Muscle layer of colon (tissue), 2 donors: Measurements from ENCODE around the gene ERBB2.

ENCODE experiments used
- H3K27ac ChIP-seq: one replicate; pipeline ENCODE4 v1.7.0; 2013; ENCODE audit warnings: low read depth, mild to moderate bottlenecking, low read length, moderate library complexity
- H3K27me3 ChIP-seq, 2 donors: one replicate each; pipeline ENCODE4 v1.7.0; 2013; ENCODE audit warnings: low read length in 2 of 2, mild to moderate bottlenecking in 2 of 2; ENCODE audit not compliant: insufficient read depth in 2 of 2, control insufficient read depth in 1 of 2
- H3K36me3 ChIP-seq: one replicate; pipeline ENCODE4 v1.7.0; 2013; ENCODE audit warnings: mild to moderate bottlenecking, low read length; ENCODE audit not compliant: insufficient read depth
- H3K4me1 ChIP-seq: one replicate; pipeline ENCODE4 v1.7.0; 2013; ENCODE audit warnings: mild to moderate bottlenecking, low read length; ENCODE audit not compliant: insufficient read depth
- H3K4me3 ChIP-seq, 2 donors: one replicate each; pipeline ENCODE4 v1.7.0; 2013; ENCODE audit warnings: low read length in 2 of 2, low read depth in 1 of 2, mild to moderate bottlenecking in 1 of 2, moderate library complexity in 1 of 2
- H3K9ac ChIP-seq: one replicate; pipeline ENCODE4 v1.7.0; 2013; ENCODE audit warnings: low read length
- H3K9me3 ChIP-seq: one replicate; pipeline ENCODE4 v1.7.0; 2013; ENCODE audit warnings: mild to moderate bottlenecking, low read length
- donor health status: abdominal sarcoma.
- donor health status: Adenocarcinoma of cecum.

ERBB2 gene

GRCh38 chr17:39699818-39700147 lies at the start of gene ERBB2:
ERBB2 (plus strand) TSS chr17:39700064; CDS start chr17:39700239, 175 bp downstream.
- Histone ChIP-seq H3K27me3 (no peaks in the 10 kb centered on the region), H3K4me3 (peak within 1 kb of the TSS; percentile 67 to 87), H3K4me1 (peaks cover 17% of the 10 kb centered on the region), H3K9me3 (no peaks in the 10 kb centered on the region), H3K27ac (peak within 1 kb of the TSS; percentile 86), H3K36me3 (no peaks in the 10 kb centered on the region), H3K9ac (peak within 1 kb of the TSS; percentile 7)

- no peak overlapping the region for H3K4me3 ChIP-seq
- H3K27ac ChIP-seq = no peak overlapping the region
- H3K4me1 ChIP-seq = no peaks in the 10 kb centered on the region
- no peaks in the 10 kb centered on the region for H3K27me3 ChIP-seq
- H3K9ac ChIP-seq = no peak overlapping the region
- no peaks in the 10 kb centered on the region for H3K36me3 ChIP-seq
- H3K9me3 ChIP-seq = no peaks in the 10 kb centered on the region
Measured at GRCh38 chr17:39650121-39650579, 49.7 kb upstream of the ERBB2 start.

GRCh38 chr17:39651923-39652586 lies 47.8 kb upstream of the ERBB2 start:
- Histone ChIP-seq H3K9me3 (no peaks in the 10 kb centered on the region), H3K4me3 (no peak overlapping the region), H3K27ac (no peak overlapping the region), H3K27me3 (no peaks in the 10 kb centered on the region), H3K9ac (no peak overlapping the region), H3K4me1 (no peaks in the 10 kb centered on the region), H3K36me3 (no peaks in the 10 kb centered on the region)

GRCh38 chr17:39652587-39653315 lies 47.1 kb upstream of the ERBB2 start:
- Histone ChIP-seq H3K27me3 (no peaks in the 10 kb centered on the region), H3K27ac (no peak overlapping the region), H3K36me3 (peaks cover 2% of the 10 kb centered on the region), H3K4me3 (no peak overlapping the region), H3K9ac (no peak overlapping the region), H3K9me3 (no peaks in the 10 kb centered on the region), H3K4me1 (no peaks in the 10 kb centered on the region)

GRCh38 chr17:39653316-39653661 lies 46.6 kb upstream of the ERBB2 start:
- Histone ChIP-seq H3K9me3 (no peaks in the 10 kb centered on the region), H3K36me3 (peaks cover 8% of the 10 kb centered on the region), H3K9ac (no peak overlapping the region), H3K4me1 (no peaks in the 10 kb centered on the region), H3K27ac (no peak overlapping the region), H3K4me3 (no peak overlapping the region), H3K27me3 (no peaks in the 10 kb centered on the region)

GRCh38 chr17:39653662-39654331 lies 46.1 kb upstream of the ERBB2 start:
- no peak overlapping the region for H3K4me3 ChIP-seq
- H3K36me3 ChIP-seq = peaks cover 9% of the 10 kb centered on the region
- H3K4me1 ChIP-seq = no peaks in the 10 kb centered on the region

GRCh38 chr17:39655105-39655504 lies 44.8 kb upstream of the ERBB2 start:
- H3K4me1 ChIP-seq = no peaks in the 10 kb centered on the region

More at GRCh38 chr17:39653662-39654331, 46.1 kb upstream of the ERBB2 start:
- Histone ChIP-seq H3K27me3 (no peaks in the 10 kb centered on the region), H3K9me3 (no peaks in the 10 kb centered on the region), H3K9ac (no peak overlapping the region), H3K27ac (no peak overlapping the region)

GRCh38 chr17:39658346-39658745 lies 41.5 kb upstream of the ERBB2 start:
- no peak overlapping the region for H3K4me3 ChIP-seq
- no peaks in the 10 kb centered on the region for H3K27me3 ChIP-seq
- no peaks in the 10 kb centered on the region for H3K9me3 ChIP-seq
- no peak overlapping the region for H3K9ac ChIP-seq
- H3K4me1 ChIP-seq = no peaks in the 10 kb centered on the region
- H3K27ac ChIP-seq = no peak overlapping the region
- peaks cover 29% of the 10 kb centered on the region for H3K36me3 ChIP-seq

More at GRCh38 chr17:39655105-39655504, 44.8 kb upstream of the ERBB2 start:
- Histone ChIP-seq H3K9ac (no peak overlapping the region), H3K27me3 (no peaks in the 10 kb centered on the region), H3K27ac (no peak overlapping the region), H3K36me3 (peaks cover 13% of the 10 kb centered on the region), H3K4me3 (no peak overlapping the region), H3K9me3 (no peaks in the 10 kb centered on the region)

GRCh38 chr17:39658760-39659159 lies 41.1 kb upstream of the ERBB2 start:
- Histone ChIP-seq H3K36me3 (peaks cover 29% of the 10 kb centered on the region), H3K4me1 (no peaks in the 10 kb centered on the region), H3K27ac (no peak overlapping the region), H3K27me3 (no peaks in the 10 kb centered on the region), H3K9me3 (no peaks in the 10 kb centered on the region), H3K9ac (no peak overlapping the region), H3K4me3 (no peak overlapping the region)

- no peak overlapping the region for H3K27ac ChIP-seq
- H3K4me1 ChIP-seq = no peaks in the 10 kb centered on the region
- no peak overlapping the region for H3K9ac ChIP-seq
- no peaks in the 10 kb centered on the region for H3K9me3 ChIP-seq
- H3K36me3 ChIP-seq = peaks cover 29% of the 10 kb centered on the region
- H3K27me3 ChIP-seq = no peaks in the 10 kb centered on the region
- H3K4me3 ChIP-seq = no peak overlapping the region
Measured at GRCh38 chr17:39659279-39660010, 40.4 kb upstream of the ERBB2 start.

- Histone ChIP-seq H3K9me3 (no peaks in the 10 kb centered on the region), H3K4me1 (no peaks in the 10 kb centered on the region), H3K27ac (no peak overlapping the region), H3K4me3 (no peak overlapping the region), H3K36me3 (peaks cover 29% of the 10 kb centered on the region), H3K9ac (no peak overlapping the region), H3K27me3 (peaks cover 0 to 3% of the 10 kb centered on the region in 2 donors)
Measured at GRCh38 chr17:39660011-39660360, 39.9 kb upstream of the ERBB2 start.
